Measurements from ENCODE around the gene ADAM19. TPM values are rescaled to one million over a fixed set of nuclear protein-coding genes. Genes with fewer than 3 reads are reported as not detected.

ADAM19 gene
- total RNA-seq, 8 experiments from 2014 or later = 7.8 to 38.9 (median 17.7) TPM

DNA sequence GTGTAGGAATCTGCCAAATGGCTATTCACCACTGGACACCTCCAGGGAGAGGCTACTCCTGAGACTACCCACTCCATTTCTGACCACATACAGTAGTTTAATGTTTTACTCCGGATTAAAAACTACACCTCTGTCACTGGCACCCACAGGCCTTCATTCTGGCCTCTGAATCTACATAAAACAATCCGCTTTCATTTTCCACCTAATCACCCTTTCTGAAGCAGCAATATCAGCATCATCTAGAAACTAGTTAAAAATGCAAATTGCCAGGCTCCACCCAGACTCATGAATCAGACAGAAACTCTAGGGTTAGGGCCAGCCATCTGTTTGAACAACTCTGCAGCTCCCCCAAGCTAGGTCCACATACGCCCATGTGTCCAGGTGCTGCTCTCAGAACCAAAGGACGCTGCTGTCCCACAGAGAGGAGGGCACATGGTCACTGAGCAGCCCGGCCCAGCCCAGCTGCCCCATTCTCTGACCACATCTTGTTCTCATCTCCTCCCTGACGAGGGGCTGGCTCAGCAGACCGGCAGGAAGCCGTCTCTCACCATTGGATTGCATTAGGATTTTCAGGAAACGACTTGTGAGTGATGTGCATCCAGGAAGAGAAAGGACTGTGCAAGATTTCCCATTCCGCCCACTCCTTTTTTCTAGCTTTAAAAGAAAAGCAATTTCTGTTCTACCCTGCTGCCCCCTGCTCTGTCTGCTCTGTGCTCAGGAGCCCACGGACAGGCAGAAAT, 34.7 kb downstream of the ADAM19 start:
- peaks cover 0 to 14% of the 10 kb centered on the region in 2 donors for H3K4me1 ChIP-seq (replicated peaks in 1 of 2)
- ATAC-seq (replicated peaks in 6 of 8) = peak; percentile 74 to 91 (median 88)
- no peak overlapping the region for H3K4me3 ChIP-seq
- in situ Hi-C loops (cut with MboI; ENCODE audit: low pct_unique_long_range_greater_than_20kb in 2 of 9, low sequenced_read_pairs in 9 of 9, unreplicated experiment in 9 of 9) = no loop called here
- 4 to 95% (median 72%) methylated on average over 1 to 6 of the region's 11 CpGs; no CpG with 5 or more reads in 2 of the 10 experiments for WGBS, 10 experiments
- no peak overlapping the region for H3K27ac ChIP-seq

DNA sequence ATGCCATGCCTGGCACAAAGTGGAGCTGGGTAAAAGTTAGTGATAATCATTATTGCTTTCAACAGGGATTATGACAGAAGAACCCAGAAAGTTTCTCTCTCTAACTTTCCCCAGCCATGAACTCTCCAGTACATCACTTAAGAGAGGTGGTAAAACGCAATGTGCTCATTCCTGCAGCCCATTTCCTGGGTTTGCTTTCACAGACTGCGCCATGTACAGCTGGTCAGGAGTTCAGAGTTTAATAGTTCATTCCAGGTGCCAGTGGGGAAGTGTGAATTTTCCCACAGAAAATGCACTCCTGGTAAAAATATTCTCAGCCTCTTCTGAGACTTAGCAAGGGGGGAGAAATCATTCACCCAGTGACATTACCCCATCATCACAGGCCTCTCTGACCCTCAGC, 35.5 kb downstream of the ADAM19 start:
- ATAC-seq (replicated peaks in 6 of 8) = no peak
- WGBS, 10 experiments = 86 to 100% (median 100%) methylated on average over 1 to 2 of the region's 2 CpGs; no CpG with 5 or more reads in 4 of the 10 experiments
- H3K4me3 ChIP-seq = no peak overlapping the region
- in situ Hi-C loops (cut with MboI; ENCODE audit: low pct_unique_long_range_greater_than_20kb in 2 of 9, low sequenced_read_pairs in 9 of 9, unreplicated experiment in 9 of 9) = no loop called here
- H3K27ac ChIP-seq = no peak overlapping the region
- H3K4me1 ChIP-seq (replicated peaks in 1 of 2) = peaks cover 0 to 14% of the 10 kb centered on the region in 2 donors

DNA sequence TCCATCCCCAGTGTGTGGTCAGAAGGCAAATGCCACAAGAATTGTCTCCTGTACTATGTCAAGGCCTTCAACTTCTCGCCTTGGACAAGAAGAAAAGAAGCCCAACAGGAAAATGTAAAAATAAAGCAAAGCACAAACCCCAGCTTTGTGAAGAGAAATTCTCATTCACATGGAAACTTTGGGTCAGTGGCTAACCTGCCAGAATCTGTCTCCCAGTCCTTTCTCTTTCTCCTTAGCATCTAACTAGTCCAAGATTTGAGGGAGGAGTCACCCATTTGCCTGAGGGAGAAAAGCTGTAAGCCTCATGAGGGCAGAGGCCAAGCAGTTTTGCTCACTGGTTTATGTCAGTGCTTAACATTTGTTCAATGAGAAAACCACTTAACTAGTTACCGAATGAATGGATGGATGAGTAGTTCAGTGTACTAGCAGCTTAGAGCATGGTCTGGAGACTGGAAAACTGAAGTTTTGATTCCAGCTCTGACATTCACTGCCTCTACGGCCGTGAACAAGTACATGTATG, 36.0 kb downstream of the ADAM19 start:
- Histone ChIP-seq H3K27ac (no peak overlapping the region), H3K4me1 (replicated peaks in 1 of 2) (peaks cover 0 to 14% of the 10 kb centered on the region in 2 donors), H3K4me3 (no peak overlapping the region)
- in situ Hi-C loops (cut with MboI; ENCODE audit: low pct_unique_long_range_greater_than_20kb in 2 of 9, low sequenced_read_pairs in 9 of 9, unreplicated experiment in 9 of 9) = no loop called here
- no peak for ATAC-seq (replicated peaks in 6 of 8)
- WGBS, 10 experiments = 83 to 100% (median 98%) methylated on average over 1 to 4 of the region's 4 CpGs

DNA sequence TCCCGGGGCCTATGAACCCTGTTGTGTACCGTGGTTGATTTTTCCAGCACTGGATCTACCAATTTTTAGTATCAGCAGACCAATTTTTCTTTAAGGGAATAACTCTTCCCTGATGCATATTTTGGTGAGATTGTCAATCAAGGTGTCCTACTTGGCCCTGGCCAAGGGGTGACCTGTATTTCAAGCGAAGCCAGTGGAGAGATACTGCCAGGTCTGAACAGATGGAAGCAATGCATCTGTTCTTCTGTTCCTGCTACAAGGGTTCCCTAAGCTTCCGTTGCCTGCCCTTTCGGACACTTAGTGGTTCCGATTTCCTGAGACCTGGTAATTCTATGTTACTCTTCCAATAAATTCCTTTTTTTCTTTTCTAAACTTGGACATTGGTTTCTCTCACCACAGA, 37.3 kb downstream of the ADAM19 start:
- WGBS, 10 experiments = 89 to 100% (median 97%) methylated on average over 3 to 6 of the region's 6 CpGs; no CpG with 5 or more reads in 1 of the 10 experiments
- no peak for ATAC-seq (replicated peaks in 6 of 8)
- H3K4me3 ChIP-seq = no peak overlapping the region
- H3K27ac ChIP-seq = no peak overlapping the region
- H3K4me1 ChIP-seq (replicated peaks in 1 of 2) = peaks cover 0 to 14% of the 10 kb centered on the region in 2 donors
- in situ Hi-C loops (cut with MboI; ENCODE audit: low pct_unique_long_range_greater_than_20kb in 2 of 9, low sequenced_read_pairs in 9 of 9, unreplicated experiment in 9 of 9) = no loop called here

DNA sequence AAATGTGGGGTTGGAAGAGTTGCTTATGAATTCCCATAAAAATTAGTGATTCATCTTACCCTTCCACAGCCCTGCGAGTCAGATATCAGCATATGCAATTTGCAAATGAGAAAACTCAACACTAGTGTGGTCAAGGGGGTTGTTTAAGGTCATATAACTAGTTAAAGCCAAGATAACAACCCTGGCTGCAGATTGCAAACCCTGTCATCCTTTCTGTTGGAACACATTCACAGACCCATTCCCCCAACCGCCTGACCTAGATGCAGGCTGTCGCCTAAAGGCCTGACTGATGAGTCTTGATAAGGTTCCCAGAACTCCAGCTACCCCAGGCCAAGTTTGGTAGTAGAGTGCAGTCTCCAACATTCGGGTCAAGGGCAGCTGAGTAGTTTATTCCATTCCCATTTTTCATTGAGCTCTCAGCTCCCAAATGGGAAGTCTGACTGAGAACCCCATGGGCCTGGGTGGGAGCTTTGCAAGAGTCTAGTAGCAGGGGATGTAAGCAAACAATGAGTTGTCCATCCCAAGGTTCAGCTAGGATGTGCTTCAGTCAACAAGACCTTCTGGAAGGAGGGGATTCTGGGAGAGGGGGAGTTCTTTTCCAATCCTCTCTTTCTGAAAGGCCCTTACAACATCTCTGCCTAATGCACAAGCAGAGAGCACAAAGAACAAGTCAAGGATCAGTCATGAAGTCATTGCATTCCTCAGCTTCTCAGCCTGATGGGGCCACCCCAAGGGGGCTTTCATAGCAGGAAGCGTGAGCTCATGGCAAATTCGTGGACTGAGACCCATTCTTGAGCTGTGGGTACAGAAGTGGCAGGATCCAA, 40.3 kb downstream of the ADAM19 start:
- H3K27ac ChIP-seq = no peak overlapping the region
- no peak overlapping the region for H3K4me3 ChIP-seq
- 0 to 100% (median 53%) methylated on average over 1 to 6 of the region's 6 CpGs; no CpG with 5 or more reads in 4 of the 10 experiments for WGBS, 10 experiments
- in situ Hi-C loops (cut with MboI; ENCODE audit: low pct_unique_long_range_greater_than_20kb in 2 of 9, low sequenced_read_pairs in 9 of 9, unreplicated experiment in 9 of 9) = no loop called here
- peaks cover 0 to under 1% of the 10 kb centered on the region in 2 donors for H3K4me1 ChIP-seq (replicated peaks in 1 of 2)
- peak in 2 of 8 experiments; percentile 84 to 86 for ATAC-seq (replicated peaks in 6 of 8)

DNA sequence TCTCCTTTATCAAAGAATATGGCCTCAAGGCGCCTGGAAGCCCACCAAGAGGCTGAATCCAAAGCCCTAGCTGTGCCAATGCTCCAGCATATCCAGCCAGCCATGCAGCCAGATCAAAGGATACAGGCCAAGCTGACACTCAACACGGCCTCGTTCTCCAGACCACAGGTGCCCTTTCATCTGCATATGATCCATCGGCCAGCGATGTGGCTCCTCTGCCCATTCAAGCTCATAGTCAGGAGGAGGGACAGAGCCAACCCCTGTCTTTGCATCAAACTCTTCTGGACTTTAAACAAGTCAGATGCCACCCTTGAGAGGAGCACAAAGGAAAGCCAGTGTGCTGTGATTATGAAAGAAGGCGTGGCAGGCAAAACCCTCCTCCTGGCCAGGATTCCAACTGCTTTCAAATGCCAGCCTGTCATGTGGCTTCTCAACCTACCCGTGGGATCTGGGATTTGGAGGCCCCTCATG, 42.5 kb downstream of the ADAM19 start:
- no peak overlapping the region for H3K4me3 ChIP-seq
- H3K4me1 ChIP-seq (replicated peaks in 1 of 2) = peaks cover 11 to 16% of the 10 kb centered on the region in 2 donors
- ATAC-seq (replicated peaks in 6 of 8) = no peak
- WGBS, 10 experiments = 48 to 100% (median 84%) methylated on average over 1 to 7 of the region's 7 CpGs; no CpG with 5 or more reads in 2 of the 10 experiments
- in situ Hi-C loops (cut with MboI; ENCODE audit: low pct_unique_long_range_greater_than_20kb in 2 of 9, low sequenced_read_pairs in 9 of 9, unreplicated experiment in 9 of 9) = no loop called here
- H3K27ac ChIP-seq = no peak overlapping the region

DNA sequence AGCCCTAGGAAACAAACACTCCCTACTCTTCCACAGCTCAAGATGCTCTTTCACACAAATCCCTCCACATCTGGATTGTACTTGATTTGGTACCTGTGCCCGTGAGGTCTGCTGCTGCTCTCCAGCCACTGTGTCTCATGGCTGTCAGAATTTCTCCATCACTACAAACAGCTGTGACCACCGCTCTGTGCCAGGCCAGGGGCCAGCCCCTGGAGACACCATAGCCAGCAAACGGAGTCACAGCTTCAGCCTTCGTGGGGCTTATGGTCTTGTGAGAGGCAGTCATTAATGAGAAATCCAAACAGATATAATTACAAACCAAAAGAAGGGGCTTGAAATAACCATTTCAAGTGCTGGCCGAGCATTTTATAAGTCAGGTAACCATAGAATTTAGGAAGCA, 43.6 kb downstream of the ADAM19 start:
- WGBS, 10 experiments = 79 to 100% (median 87%) methylated on average over 1 to 4 of the region's 5 CpGs; no CpG with 5 or more reads in 2 of the 10 experiments
- Histone ChIP-seq H3K27ac (no peak overlapping the region), H3K4me3 (no peak overlapping the region), H3K4me1 (replicated peaks in 1 of 2) (peaks cover 11 to 24% of the 10 kb centered on the region in 2 donors)
- in situ Hi-C loops (cut with MboI; ENCODE audit: low pct_unique_long_range_greater_than_20kb in 2 of 9, low sequenced_read_pairs in 9 of 9, unreplicated experiment in 9 of 9) = no loop called here
- ATAC-seq (replicated peaks in 6 of 8) = no peak

DNA sequence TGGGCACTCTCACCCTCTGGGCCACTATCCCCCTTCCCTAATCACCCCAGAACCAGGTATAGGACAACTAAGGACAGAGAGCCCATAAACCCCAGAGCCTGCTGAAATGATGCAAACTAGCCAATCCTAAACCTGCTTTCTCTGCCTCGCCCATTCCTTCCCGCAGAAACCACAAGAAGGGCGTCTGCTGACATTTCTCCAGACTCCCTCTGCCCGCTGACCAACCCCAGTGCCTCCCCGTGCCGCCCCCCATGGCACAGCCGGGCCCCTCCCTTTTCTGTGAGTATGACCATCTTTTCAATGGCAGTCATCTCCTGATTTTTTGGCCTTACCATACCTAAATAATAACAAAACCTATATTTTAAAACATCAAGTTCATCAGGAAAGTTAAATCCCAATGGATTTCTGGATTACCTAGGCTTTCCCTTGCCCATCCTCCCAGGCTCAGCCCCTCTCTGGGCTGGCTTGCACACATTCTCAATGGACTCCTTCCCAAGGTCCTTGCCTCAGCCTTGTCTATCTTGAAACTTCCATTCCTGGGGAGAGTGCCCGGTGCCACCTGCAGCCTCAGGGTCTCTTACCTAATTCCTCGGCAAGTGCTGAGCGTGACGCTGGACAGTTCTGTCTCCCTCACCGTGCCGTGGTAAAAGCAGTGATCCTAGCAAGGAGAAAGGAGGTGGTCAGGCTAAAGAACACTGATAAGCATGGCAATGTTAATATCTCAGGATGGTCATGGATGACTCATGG, 45.2 kb downstream of the ADAM19 start:
- no peak overlapping the region for H3K27ac ChIP-seq
- 80 to 100% (median 94%) methylated on average over 1 to 9 of the region's 13 CpGs; no CpG with 5 or more reads in 4 of the 10 experiments for WGBS, 10 experiments
- in situ Hi-C loops (cut with MboI; ENCODE audit: low pct_unique_long_range_greater_than_20kb in 2 of 9, low sequenced_read_pairs in 9 of 9, unreplicated experiment in 9 of 9) = no loop called here
- no peak for ATAC-seq (replicated peaks in 6 of 8)
- no peak overlapping the region for H3K4me3 ChIP-seq
- H3K4me1 ChIP-seq (replicated peaks in 1 of 2) = peaks cover 11 to 28% of the 10 kb centered on the region in 2 donors

DNA sequence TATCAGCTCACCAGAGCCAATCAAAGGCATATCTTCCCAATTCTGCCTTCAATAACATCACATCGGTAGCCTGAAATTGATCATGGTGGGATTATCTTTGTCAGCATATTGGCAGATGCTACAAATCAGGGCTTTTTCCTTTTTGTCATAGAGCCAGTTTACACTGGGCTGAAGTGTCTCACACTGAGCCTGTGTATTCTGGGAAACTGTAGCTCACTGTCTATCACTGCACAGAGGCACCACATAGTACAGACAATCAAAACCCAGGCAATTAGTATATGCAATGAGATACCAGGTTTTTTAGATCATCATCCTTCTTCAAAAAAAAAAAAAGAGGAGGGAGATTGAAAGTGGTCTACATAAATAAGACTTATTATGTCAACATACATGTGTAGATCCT, 46.6 kb downstream of the ADAM19 start:
- Histone ChIP-seq H3K4me3 (no peak overlapping the region), H3K4me1 (replicated peaks in 1 of 2) (peaks cover 11 to 29% of the 10 kb centered on the region in 2 donors), H3K27ac (no peak overlapping the region)
- 80 to 100% (median 100%) methylated on average over 1 of the region's 1 CpG; no CpG with 5 or more reads in 5 of the 10 experiments for WGBS, 10 experiments
- ATAC-seq (replicated peaks in 6 of 8) = peak in 3 of 8 experiments; percentile 41 to 49 (median 42)
- in situ Hi-C loops (cut with MboI; ENCODE audit: low pct_unique_long_range_greater_than_20kb in 2 of 9, low sequenced_read_pairs in 9 of 9, unreplicated experiment in 9 of 9) = no loop called here

DNA sequence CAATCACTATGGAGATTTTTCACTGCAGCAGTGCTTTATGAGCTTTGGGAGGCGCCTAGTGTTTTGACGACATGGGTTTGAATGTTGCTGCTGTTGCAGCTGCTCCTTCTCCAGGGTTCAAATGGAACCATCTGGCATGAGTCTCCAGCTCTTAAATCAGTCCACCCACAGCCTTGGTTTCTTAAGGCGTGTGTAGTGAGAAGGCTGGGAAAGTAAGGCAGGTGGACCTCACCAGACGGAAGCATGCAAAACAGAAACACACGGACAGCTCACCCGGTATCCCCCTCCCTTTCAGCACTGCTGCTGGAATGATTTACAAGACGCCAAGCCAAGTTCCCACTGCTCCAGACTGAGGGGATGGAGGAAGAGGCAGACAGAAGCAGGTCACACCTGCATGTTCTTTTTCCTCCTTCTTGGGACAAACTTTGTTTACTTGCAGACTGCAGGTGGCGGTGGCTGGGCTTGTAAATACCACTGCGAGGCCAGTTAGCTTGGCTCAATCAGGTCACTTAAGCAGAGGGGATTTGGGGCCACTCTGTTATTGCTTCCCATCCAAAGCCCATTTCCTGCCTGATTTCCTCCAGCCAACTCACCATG, 47.4 kb downstream of the ADAM19 start:
- in situ Hi-C loops (cut with MboI; ENCODE audit: low pct_unique_long_range_greater_than_20kb in 2 of 9, low sequenced_read_pairs in 9 of 9, unreplicated experiment in 9 of 9) = no loop called here
- no peak overlapping the region for H3K4me3 ChIP-seq
- H3K4me1 ChIP-seq (replicated peaks in 1 of 2) = peaks cover 11 to 29% of the 10 kb centered on the region in 2 donors
- peak overlapping the region; percentile 27 to 32 for H3K27ac ChIP-seq
- WGBS, 10 experiments = 45 to 70% (median 53%) methylated on average over 2 to 4 of the region's 9 CpGs; no CpG with 5 or more reads in 4 of the 10 experiments
- peak; percentile 61 to 97 (median 88) for ATAC-seq (replicated peaks in 6 of 8)

DNA sequence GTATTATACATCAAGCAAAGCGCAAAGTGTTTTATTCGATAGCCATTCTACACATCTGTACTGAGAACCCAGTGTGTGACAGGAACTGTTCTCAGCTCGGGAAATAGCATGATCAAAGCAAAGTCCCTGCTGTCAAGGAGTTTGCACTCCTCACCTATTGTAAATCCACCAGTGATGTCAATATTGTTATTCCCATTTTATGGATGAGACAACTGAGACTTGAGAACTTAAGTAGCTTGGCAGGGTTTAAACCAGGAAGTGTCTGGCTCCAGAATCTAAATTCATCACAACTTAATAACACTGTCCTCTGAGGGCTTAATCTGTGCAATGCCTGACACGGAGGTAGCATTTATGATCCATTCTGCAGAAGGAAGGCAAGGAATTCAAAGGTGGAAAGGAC, 50.7 kb downstream of the ADAM19 start:
- ATAC-seq (replicated peaks in 6 of 8) = no peak
- WGBS, 10 experiments = 67 to 100% (median 93%) methylated on average over 1 to 2 of the region's 4 CpGs; no CpG with 5 or more reads in 4 of the 10 experiments
- H3K4me3 ChIP-seq = no peak overlapping the region
- H3K27ac ChIP-seq = no peak overlapping the region
- in situ Hi-C loops (cut with MboI; ENCODE audit: low pct_unique_long_range_greater_than_20kb in 2 of 9, low sequenced_read_pairs in 9 of 9, unreplicated experiment in 9 of 9) = no loop called here
- H3K4me1 ChIP-seq (replicated peaks in 1 of 2) = peaks cover 11 to 29% of the 10 kb centered on the region in 2 donors

DNA sequence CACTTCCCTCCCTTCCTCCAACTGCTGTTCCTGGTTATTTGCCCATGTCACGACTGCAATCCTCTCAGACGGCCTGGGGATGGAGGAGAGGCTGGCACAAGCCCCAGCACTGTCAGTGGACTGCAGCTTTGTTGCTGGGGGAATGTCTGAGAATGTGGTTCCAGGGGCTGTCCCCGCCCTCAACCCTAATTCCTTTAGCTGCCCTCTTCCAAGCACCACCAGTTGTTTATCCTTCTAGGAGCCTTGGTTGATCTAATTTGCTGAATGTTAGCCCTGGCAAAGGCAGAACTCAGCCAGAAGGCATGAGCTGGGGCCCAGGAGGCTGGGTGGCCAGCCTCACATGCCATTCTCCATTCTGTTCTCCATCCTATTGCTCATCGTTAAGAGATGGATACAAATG, 51.6 kb downstream of the ADAM19 start:
- peak in 3 of 8 experiments; percentile 37 to 86 (median 41) for ATAC-seq (replicated peaks in 6 of 8)
- no peak overlapping the region for H3K27ac ChIP-seq
- WGBS, 10 experiments = 50 to 89% (median 85%) methylated on average over 1 to 3 of the region's 4 CpGs; no CpG with 5 or more reads in 4 of the 10 experiments
- peaks cover 8 to 22% of the 10 kb centered on the region in 2 donors for H3K4me1 ChIP-seq (replicated peaks in 1 of 2)
- in situ Hi-C loops (cut with MboI; ENCODE audit: low pct_unique_long_range_greater_than_20kb in 2 of 9, low sequenced_read_pairs in 9 of 9, unreplicated experiment in 9 of 9) = no loop called here
- no peak overlapping the region for H3K4me3 ChIP-seq
